Esophagus squamous epithelium (tissue), 5 donors: ENCODE results near the gene SPRR1B. TPM values are rescaled to one million over a fixed set of nuclear protein-coding genes. Genes with fewer than 3 reads are reported as not detected.

Experiments
- DNase-seq: peaks from one replicate; lab custom pipeline; 2025; lab: John Stamatoyannopoulos, UW
- H3K27ac ChIP-seq, 4 donors: fragments of 200-600 bp; sonication (generic); one replicate each; pipeline ENCODE4 v1.5.1; 2016 to 2019; ENCODE audit warnings: mild to moderate bottlenecking in 1 of 4
- H3K27me3 ChIP-seq, 4 donors: fragments of 200-600 bp; sonication (generic); 1 replicate in 3 of 4; 2 replicates in 1 of 4; pipeline versions ENCODE4 v1.5.1 to v1.6.0; 2017 to 2021; ENCODE audit warnings: antibody characterized with exemption in 1 of 4
- H3K36me3 ChIP-seq, 3 donors: fragments of 200-600 bp; sonication (generic); one replicate each; pipeline ENCODE4 v1.5.1; 2016 to 2019
- H3K4me1 ChIP-seq, 3 donors: fragments of 200-600 bp; sonication (generic); one replicate each; pipeline ENCODE4 v1.5.1; 2017 to 2019
- H3K4me3 ChIP-seq, 4 donors: fragments of 200-600 bp; sonication (generic); 1 replicate in 3 of 4; 2 replicates in 1 of 4; pipeline ENCODE4 v1.5.1; 2016 to 2019; ENCODE audit warnings: mild to moderate bottlenecking in 2 of 4, moderate library complexity in 1 of 4
- H3K9me3 ChIP-seq, 3 donors: fragments of 200-600 bp; sonication (generic); one replicate each; pipeline ENCODE4 v1.5.1; 2016 to 2019
- POLR2A ChIP-seq, 4 donors: fragments of 450-650 bp; IDR thresholded peaks; one replicate each; pipeline ENCODE4 v1.6.1; 2017; ENCODE audit warnings: antibody characterized with exemption in 4 of 4, mild to moderate bottlenecking in 4 of 4, moderate library complexity in 3 of 4
- WGBS, 2 donors: methylation state at CpG; one replicate each; pipeline ENCODE4 v1.1.5; 2018; 5-methylcytosine and 5-hydroxymethylcytosine counted together
- intact Hi-C: fragments of 100-400 bp; cut with DNase I; formaldehyde crosslinking; loops from one replicate; pipeline ENCODE4 v1.15.0; 2022
- small RNA-seq, 4 donors: library from RNA; depleted of rRNA; stranded (forward); fragments of <200 nt; gene quantifications; one replicate each; pipeline ENCODE3, GENCODE V24; 2016
- total RNA-seq, 4 donors: library from RNA; depleted of rRNA; stranded (reverse); fragments of >200 nt; gene quantifications; one replicate each; pipeline ENCODE4 v1.1.0, GENCODE V29; 2016
- TF ChIP-seq, protein P1 (sequence below), 6 experiments: fragments of 450-650 bp in 4 of 6; fragments of 200-600 bp in 2 of 6; sonication (generic) in 2 of 6; IDR thresholded peaks; one replicate each; pipeline ENCODE4 v1.5.1; 2016 to 2019; ENCODE audit warnings: antibody characterized with exemption in 6 of 6, mild to moderate bottlenecking in 4 of 6, moderate library complexity in 4 of 6
- donor health status: DM: yes; HTN: yes; CAD: no.

Gene SPRR1B
- total RNA-seq, 4 donors from 2014 or later = 102 to 3,090 (median 871) TPM

DNA sequence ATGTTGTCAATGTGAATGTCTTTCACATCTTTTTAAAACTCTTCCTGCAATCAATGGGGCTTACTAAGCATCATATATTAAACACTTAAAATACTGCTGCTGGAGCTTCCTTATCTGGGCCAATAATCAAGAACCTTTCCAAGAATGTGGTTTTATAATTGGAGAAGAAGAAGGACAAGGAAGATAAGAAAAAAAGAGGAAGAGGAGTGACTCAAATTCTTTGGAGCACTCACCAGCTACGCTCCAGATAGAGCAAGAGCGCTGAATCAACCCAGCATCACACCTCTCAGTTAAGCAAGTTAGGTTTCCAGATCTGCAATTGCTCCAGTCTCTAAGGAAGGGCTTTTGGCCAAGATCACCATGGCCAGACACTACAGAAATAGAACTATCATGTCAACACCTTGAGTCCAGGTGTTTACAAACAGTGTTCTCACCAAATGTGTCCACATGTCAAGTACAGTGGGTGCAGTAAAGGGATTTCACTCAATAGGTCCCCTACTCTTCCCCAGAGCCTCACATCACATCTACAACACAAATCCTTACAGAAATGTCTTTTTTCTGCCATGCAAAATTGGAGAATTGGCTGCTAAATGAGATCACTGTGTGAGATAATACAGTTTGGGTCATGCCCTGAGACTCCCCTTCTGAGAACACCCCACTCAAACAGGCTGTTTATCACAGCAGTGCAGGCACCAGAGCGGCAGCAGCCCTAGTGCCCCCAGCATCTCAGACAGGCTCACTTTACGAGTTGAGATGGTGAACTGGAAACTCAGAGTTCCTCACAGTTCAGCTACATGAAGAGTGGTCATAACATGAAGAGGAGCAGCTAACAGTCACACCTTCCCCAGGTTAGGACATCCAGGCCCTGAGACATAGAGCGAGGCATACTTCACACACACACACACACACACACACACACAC lies 42.1 kb downstream of the SPRR1B start:
- no peaks in the 10 kb centered on the region for H3K36me3 ChIP-seq
- H3K4me3 ChIP-seq = no peak overlapping the region
- 71 to 77% methylated on average over 4 to 5 of the region's 5 CpGs for WGBS, 2 donors
- no peaks in the 10 kb centered on the region for H3K27me3 ChIP-seq
- no peak for DNase-seq
- H3K9me3 ChIP-seq = no peaks in the 10 kb centered on the region
- no peak for TF ChIP-seq POLR2A (IDR thresholded peaks at IDR 0.05)
- TF ChIP-seq, protein P1, sequence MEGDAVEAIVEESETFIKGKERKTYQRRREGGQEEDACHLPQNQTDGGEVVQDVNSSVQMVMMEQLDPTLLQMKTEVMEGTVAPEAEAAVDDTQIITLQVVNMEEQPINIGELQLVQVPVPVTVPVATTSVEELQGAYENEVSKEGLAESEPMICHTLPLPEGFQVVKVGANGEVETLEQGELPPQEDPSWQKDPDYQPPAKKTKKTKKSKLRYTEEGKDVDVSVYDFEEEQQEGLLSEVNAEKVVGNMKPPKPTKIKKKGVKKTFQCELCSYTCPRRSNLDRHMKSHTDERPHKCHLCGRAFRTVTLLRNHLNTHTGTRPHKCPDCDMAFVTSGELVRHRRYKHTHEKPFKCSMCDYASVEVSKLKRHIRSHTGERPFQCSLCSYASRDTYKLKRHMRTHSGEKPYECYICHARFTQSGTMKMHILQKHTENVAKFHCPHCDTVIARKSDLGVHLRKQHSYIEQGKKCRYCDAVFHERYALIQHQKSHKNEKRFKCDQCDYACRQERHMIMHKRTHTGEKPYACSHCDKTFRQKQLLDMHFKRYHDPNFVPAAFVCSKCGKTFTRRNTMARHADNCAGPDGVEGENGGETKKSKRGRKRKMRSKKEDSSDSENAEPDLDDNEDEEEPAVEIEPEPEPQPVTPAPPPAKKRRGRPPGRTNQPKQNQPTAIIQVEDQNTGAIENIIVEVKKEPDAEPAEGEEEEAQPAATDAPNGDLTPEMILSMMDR (IDR thresholded peaks at IDR 0.05) = no peak
- H3K4me1 ChIP-seq = peaks cover 0 to 4% (median 0%) of the 10 kb centered on the region in 3 donors
- H3K27ac ChIP-seq = no peak overlapping the region
- intact Hi-C loops = no loop called here

DNA sequence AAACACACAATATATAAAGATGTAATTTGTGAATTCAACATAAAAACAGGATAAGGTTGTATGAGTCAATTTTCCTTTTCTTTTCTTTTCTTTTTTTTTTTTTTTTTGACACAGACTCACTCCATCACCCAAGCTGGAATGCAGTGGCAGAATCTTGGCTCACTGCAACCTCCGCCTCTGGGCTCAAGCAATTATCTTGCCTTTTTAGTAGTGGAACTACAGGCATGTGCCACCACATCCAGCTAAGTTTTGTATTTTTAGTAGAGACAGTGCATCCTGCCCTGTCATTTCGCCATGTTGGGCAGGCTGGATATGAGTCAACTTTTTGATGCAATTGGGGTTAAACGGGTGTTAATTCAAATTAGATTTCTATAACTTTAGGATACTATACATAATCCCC lies 50.7 kb downstream of the SPRR1B start:
- WGBS, 2 donors = 34 to 36% methylated on average over 3 of the region's 3 CpGs
- Histone ChIP-seq H3K27me3 (no peaks in the 10 kb centered on the region), H3K9me3 (peaks cover 0 to 3% (median 0%) of the 10 kb centered on the region in 3 donors), H3K36me3 (no peaks in the 10 kb centered on the region), H3K4me1 (no peaks in the 10 kb centered on the region), H3K4me3 (no peak overlapping the region), H3K27ac (no peak overlapping the region)
- no peak for DNase-seq
- no peak for TF ChIP-seq POLR2A (IDR thresholded peaks at IDR 0.05)
- TF ChIP-seq, protein P1 (IDR thresholded peaks at IDR 0.05) = no peak
- intact Hi-C loops = no loop called here

Small RNA genes lying within 50 kb of the gene (small RNA-seq; reads per million reads assigned to genes)
- 0 to 0.18 (median 0) reads per million in 4 donors for gene AL356867.1
- 0 reads per million in 4 donors for gene RF00322
- gene SPRR1A = 0.57 to 28.8 (median 3.4) reads per million in 4 donors

Other genes starting within 250 kb of the SPRR1B start
- gene LCE1E, start 244.9 kb upstream of the SPRR1B start, total RNA-seq = not detected
- not detected for gene LCE1D, start 234.5 kb upstream of the SPRR1B start, total RNA-seq
- under 1 TPM in 1 of 4 donors, not detected in 3; 0.57 TPM for gene LCE1C, start 224.6 kb upstream of the SPRR1B start, total RNA-seq
- not detected for gene LCE1B, start 219.2 kb upstream of the SPRR1B start, total RNA-seq
- not detected for gene LCE1A, start 203.7 kb upstream of the SPRR1B start, total RNA-seq
- gene LCE6A, start 188.3 kb upstream of the SPRR1B start, total RNA-seq = not detected
- not detected for gene LCE7A, start 171.2 kb upstream of the SPRR1B start, total RNA-seq
- gene SMCP, start 152.9 kb upstream of the SPRR1B start, total RNA-seq = not detected
- gene IVL, start 122.7 kb upstream of the SPRR1B start, total RNA-seq = 100 to 1,000 TPM; 155 to 336 (median 262) TPM
- gene SPRR5, start 84.0 kb upstream of the SPRR1B start, total RNA-seq = 1 to 10 TPM in 2 of 4 donors, not detected in 2; 1.3 to 2.2 TPM
- gene SPRR4, start 60.6 kb upstream of the SPRR1B start, total RNA-seq = 1 to 10 TPM in 2 of 4 donors, under 1 TPM in 1, not detected in 1; 0.64 to 6.4 (median 1.3) TPM
- gene SPRR1A, start 47.1 kb upstream of the SPRR1B start, total RNA-seq = 1,000 to 10,000 TPM in 1 of 4 donors, 100 to 1,000 TPM in 2, 10 to 100 TPM in 1; 57.4 to 1,951 (median 348) TPM
- gene SPRR3, start 29.5 kb upstream of the SPRR1B start, total RNA-seq = over 10,000 TPM in 1 of 4 donors, 1,000 to 10,000 TPM in 3; 7,283 to 22,357 (median 8,768) TPM
- 1,000 to 10,000 TPM in 1 of 4 donors, 100 to 1,000 TPM in 2, 1 to 10 TPM in 1; 8.2 to 1,680 (median 542) TPM for gene SPRR2D, start 9.9 kb downstream of the SPRR1B start, total RNA-seq
- gene SPRR2A, start 26.3 kb downstream of the SPRR1B start, total RNA-seq = 1,000 to 10,000 TPM in 3 of 4 donors, 10 to 100 TPM in 1; 60.3 to 5,271 (median 1,851) TPM
- 10 to 100 TPM in 1 of 4 donors, 1 to 10 TPM in 2, not detected in 1; 1.9 to 99.4 (median 7.0) TPM for gene SPRR2B, start 40.4 kb downstream of the SPRR1B start, total RNA-seq
- 1,000 to 10,000 TPM in 1 of 4 donors, 100 to 1,000 TPM in 2, 1 to 10 TPM in 1; 4.0 to 3,177 (median 449) TPM for gene SPRR2E, start 63.3 kb downstream of the SPRR1B start, total RNA-seq
- gene SPRR2F, start 82.3 kb downstream of the SPRR1B start, total RNA-seq = 1,000 to 10,000 TPM in 1 of 4 donors, 100 to 1,000 TPM in 1, 10 to 100 TPM in 1, under 1 TPM in 1; 0.76 to 1,391 (median 149) TPM
- gene SPRR2G, start 119.7 kb downstream of the SPRR1B start, total RNA-seq = 1 to 10 TPM in 1 of 4 donors, not detected in 3; 9.0 TPM
- gene LELP1, start 172.2 kb downstream of the SPRR1B start, total RNA-seq = not detected
- gene PRR9, start 186.4 kb downstream of the SPRR1B start, total RNA-seq = not detected
- not detected for gene LORICRIN, start 228.5 kb downstream of the SPRR1B start, total RNA-seq